Trophoblast cell (in vitro differentiated cells and primary cell): ENCODE results near the gene USP44.

Experiments used
- DNase-seq, 2 donors: peaks; one replicate each; pipeline ENCODE4 v3.0.0-alpha.2; 2016
- H2AFZ ChIP-seq: 2 replicates; pipeline ENCODE4 v1.6.1; 2013; ENCODE audit warnings: low read length, moderate library complexity, mild to moderate bottlenecking; ENCODE audit not compliant: insufficient read depth, poor library complexity
- H2AK5ac ChIP-seq: 2 replicates; pipeline ENCODE4 v1.6.1; 2013; ENCODE audit warnings: mild to moderate bottlenecking, low read length
- H2BK120ac ChIP-seq: 2 replicates; pipeline ENCODE4 v1.6.1; 2013; ENCODE audit warnings: low read length, mild to moderate bottlenecking, moderate library complexity; ENCODE audit not compliant: insufficient read depth, poor library complexity
- H2BK12ac ChIP-seq: 2 replicates; pipeline ENCODE4 v1.6.1; 2013; ENCODE audit warnings: mild to moderate bottlenecking, low read length, moderate library complexity
- H2BK5ac ChIP-seq: 2 replicates; pipeline ENCODE4 v1.6.1; 2013; ENCODE audit warnings: low read length, low read depth, moderate library complexity, mild to moderate bottlenecking; ENCODE audit not compliant: poor library complexity
- H3K14ac ChIP-seq: 2 replicates; pipeline ENCODE4 v1.6.1; 2013; ENCODE audit warnings: mild to moderate bottlenecking, low read length
- H3K18ac ChIP-seq: 2 replicates; pipeline ENCODE4 v1.6.1; 2013; ENCODE audit warnings: mild to moderate bottlenecking, low read length
- H3K23ac ChIP-seq: 2 replicates; pipeline ENCODE4 v1.6.1; 2013; ENCODE audit warnings: low read length
- H3K27ac ChIP-seq: 2 replicates; pipeline ENCODE4 v1.5.1; 2013; ENCODE audit warnings: low read depth, mild to moderate bottlenecking, inconsistent platforms, low read length, moderate library complexity
- H3K27me3 ChIP-seq: 2 replicates; pipeline ENCODE4 v1.6.1; 2013; ENCODE audit warnings: inconsistent platforms, mild to moderate bottlenecking, low read length, moderate library complexity; ENCODE audit not compliant: insufficient read depth
- H3K36me3 ChIP-seq, 2 experiments: 1 replicate in 1 of 2; 2 replicates in 1 of 2; pipeline ENCODE4 v1.6.1; 2013; ENCODE audit warnings: low read length in 2 of 2, mild to moderate bottlenecking in 2 of 2, moderate library complexity in 1 of 2; ENCODE audit not compliant: insufficient read depth in 2 of 2, control insufficient read depth in 1 of 2
- H3K4ac ChIP-seq: 2 replicates; pipeline ENCODE4 v1.6.1; 2013; ENCODE audit warnings: low read depth, mild to moderate bottlenecking, low read length, moderate library complexity
- H3K4me1 ChIP-seq, 2 experiments: 1 replicate in 1 of 2; 2 replicates in 1 of 2; pipeline ENCODE4 v1.6.1; 2013; ENCODE audit warnings: low read length in 2 of 2, mild to moderate bottlenecking in 2 of 2, moderate library complexity in 1 of 2; ENCODE audit not compliant: insufficient read depth in 2 of 2, control insufficient read depth in 1 of 2
- H3K4me2 ChIP-seq: 2 replicates; pipeline ENCODE4 v1.6.1; 2013; ENCODE audit warnings: inconsistent platforms, mild to moderate bottlenecking, low read length, moderate library complexity
- H3K4me3 ChIP-seq: 2 replicates; pipeline ENCODE4 v1.5.1; 2013; ENCODE audit warnings: mild to moderate bottlenecking, low read depth, low read length, inconsistent platforms
- H3K79me1 ChIP-seq: one replicate; pipeline ENCODE4 v1.6.1; 2013; ENCODE audit warnings: low read length
- H3K79me2 ChIP-seq: 2 replicates; pipeline ENCODE4 v1.6.1; 2013; ENCODE audit warnings: low read length, mild to moderate bottlenecking; ENCODE audit not compliant: control insufficient read depth, insufficient read depth, poor library complexity
- H3K9ac ChIP-seq: 2 replicates; pipeline ENCODE4 v1.6.1; 2013; ENCODE audit warnings: mild to moderate bottlenecking, low read length
- H3K9me3 ChIP-seq: 2 replicates; pipeline ENCODE4 v1.6.1; 2013; ENCODE audit warnings: low read depth, mild to moderate bottlenecking, control low read depth, inconsistent platforms, low read length; ENCODE audit not compliant: insufficient read depth
- H4K12ac ChIP-seq: 2 replicates; pipeline ENCODE4 v1.6.1; 2013; ENCODE audit warnings: low read depth, mild to moderate bottlenecking, low read length, moderate library complexity
- H4K8ac ChIP-seq: 2 replicates; pipeline ENCODE4 v1.6.1; 2013; ENCODE audit warnings: low read depth, mild to moderate bottlenecking, low read length, moderate library complexity
- H4K91ac ChIP-seq: one replicate; pipeline ENCODE4 v1.6.1; 2013; ENCODE audit warnings: low read depth, mild to moderate bottlenecking, low read length, moderate library complexity
- WGBS: extraction: QIAGEN DNeasy Blood & Tissue Kit; methylation state at CpG from one replicate; pipeline ENCODE4 v1.1.7; 2013; ENCODE audit warnings: missing lambda C conversion rate; ENCODE audit not compliant: insufficient read length, insufficient coverage; ENCODE audit errors: extremely low coverage; 5-methylcytosine and 5-hydroxymethylcytosine counted together

The USP44 gene

GRCh38 chr12:95470300-95470699 lies 81.0 kb downstream of the USP44 start:
- H2BK12ac ChIP-seq = no peak overlapping the region
- H4K8ac ChIP-seq = no peak overlapping the region
- no peaks in the 10 kb centered on the region for H3K4me1 ChIP-seq
- H3K4me3 ChIP-seq = no peak overlapping the region
- H3K27ac ChIP-seq = no peak overlapping the region
- no peak overlapping the region for H4K12ac ChIP-seq
- no peaks in the 10 kb centered on the region for H3K9me3 ChIP-seq
- peak; percentile 16 to 31 for DNase-seq
- H3K23ac ChIP-seq = no peak overlapping the region
- WGBS = no CpG with 5 or more reads among the region's 1 CpG
- H2BK120ac ChIP-seq = no peak overlapping the region
- H3K4ac ChIP-seq = no peak overlapping the region
- no peaks in the 10 kb centered on the region for H3K27me3 ChIP-seq
- H3K14ac ChIP-seq = no peak overlapping the region
- no peaks in the 10 kb centered on the region for H3K36me3 ChIP-seq
- no peak overlapping the region for H2AFZ ChIP-seq
- H3K9ac ChIP-seq = no peak overlapping the region
- H2BK5ac ChIP-seq = no peak overlapping the region
- H2AK5ac ChIP-seq = no peak overlapping the region
- H3K18ac ChIP-seq = no peak overlapping the region
- no peak overlapping the region for H3K4me2 ChIP-seq
- H4K91ac ChIP-seq = no peak overlapping the region
- peaks cover 10% of the 10 kb centered on the region for H3K79me1 ChIP-seq
- H3K79me2 ChIP-seq = peaks cover 8% of the 10 kb centered on the region
